HCT116 (cell line): ENCODE results near the gene DDI2. TPM values are rescaled to one million over a fixed set of nuclear protein-coding genes. Genes with fewer than 3 reads are reported as not detected.
A peak's percentile ranks its signal among the peaks of the same experiment; 100 is the strongest.

Experiments used
- ATAC-seq: fragments of 200-7000 bp; cut with Tn5 transposase; 2 replicates; pipeline ENCODE4 v1.9.1; 2020; ENCODE audit warnings: mild to moderate bottlenecking, moderate library complexity
- BruUV-seq: library from RNA; stranded (reverse); fragments of 400-500 nt; replicated peaks from 2 replicates; lab custom pipeline; 2021; lab: Mats Ljungman, UMichigan
- CTCF ChIA-PET: fragments of 300-600 bp; sonication (Branson Sonifier 250); formaldehyde crosslinking; loops from one replicate; lab custom pipeline; 2021; ENCODE audit warnings: antibody characterized with exemption; lab: Charles Lee
- POLR2A ChIA-PET: fragments of 300-600, 350-600 bp; sonication (Branson Sonifier 250); formaldehyde crosslinking; loops from one replicate; lab custom pipeline; 2021; ENCODE audit warnings: antibody characterized with exemption; lab: Charles Lee
- RAD21 ChIA-PET, 2 experiments: fragments of 300-600 bp; sonication (Branson Sonifier 250); formaldehyde crosslinking; loops; one replicate each; lab custom pipeline; 2023; ENCODE audit warnings: low total read pairs in 2 of 2; ENCODE audit not compliant: uncharacterized antibody in 2 of 2, unreplicated experiment in 2 of 2, low non-redundant PET in 1 of 2; lab: Charles Lee
- DNase-seq: peaks from one replicate; pipeline ENCODE4 v3.0.0-alpha.2; 2010; ENCODE audit warnings: low read depth, low spot score
- H2AFZ ChIP-seq: fragments of 200-600 bp; shearing (Covaris generic), sonication (generic); 2 replicates; pipeline ENCODE4 v1.6.1; 2017; ENCODE audit warnings: low read depth, mixed run types, mixed read lengths, antibody characterized with exemption, low read length; ENCODE audit not compliant: poor library complexity, severe bottlenecking
- H3K27ac ChIP-seq: 2 replicates; pipeline ENCODE4 v1.5.1; 2012; ENCODE audit warnings: low read depth, low read length
- H3K27me3 ChIP-seq: fragments of 200-600 bp; sonication (generic); 2 replicates; pipeline ENCODE4 v1.6.1; 2016; ENCODE audit warnings: mixed run types, low read length, mixed read lengths; ENCODE audit not compliant: insufficient read depth
- H3K36me3 ChIP-seq, 2 experiments: fragments of 200-500 bp in 1 of 2; fragments of 200-600 bp in 1 of 2; sonication (Bioruptor generic) in 1 of 2; sonication (generic) in 1 of 2; 2 replicates each; pipeline versions ENCODE4 v1.5.1 to v1.6.1; 2014 to 2016; ENCODE audit warnings: low read length in 2 of 2, inconsistent platforms in 1 of 2, mixed read lengths in 1 of 2, mixed run types in 1 of 2; ENCODE audit not compliant: insufficient read depth in 2 of 2, control insufficient read depth in 1 of 2
- H3K4me1 ChIP-seq, 2 experiments: fragments of 200-600 bp in 1 of 2; sonication (generic) in 1 of 2; 2 replicates each; pipeline versions ENCODE4 v1.5.1 to v1.6.1; 2012 to 2017; ENCODE audit warnings: low read length in 2 of 2, inconsistent platforms in 1 of 2, mild to moderate bottlenecking in 1 of 2, mixed read lengths in 1 of 2, mixed run types in 1 of 2, moderate library complexity in 1 of 2; ENCODE audit not compliant: insufficient read depth in 2 of 2, control insufficient read depth in 1 of 2
- H3K4me2 ChIP-seq: fragments of 200-600 bp; sonication (generic); 2 replicates; pipeline ENCODE4 v1.6.1; 2017; ENCODE audit warnings: mixed run types, low read length, mixed read lengths
- H3K4me3 ChIP-seq, 2 experiments: fragments of 200-600 bp in 1 of 2; sonication (generic) in 1 of 2; replicated peaks in 1 of 2; 2 replicates each; pipeline ENCODE4 v1.5.1; 2011 to 2016; ENCODE audit warnings: low read length in 2 of 2, control low read depth in 1 of 2, low read depth in 1 of 2, mild to moderate bottlenecking in 1 of 2, mixed read lengths in 1 of 2, mixed run types in 1 of 2
- H3K79me2 ChIP-seq: fragments of 200-600 bp; sonication (generic); 2 replicates; pipeline ENCODE4 v1.6.1; 2017; ENCODE audit warnings: mild to moderate bottlenecking, mixed run types, low read length, moderate library complexity, mixed read lengths; ENCODE audit not compliant: insufficient read depth
- H3K9ac ChIP-seq: fragments of 200-600 bp; sonication (generic); 2 replicates; pipeline ENCODE4 v1.6.1; 2016; ENCODE audit warnings: low read length, mixed read lengths
- H3K9me2 ChIP-seq: fragments of 200-600 bp; sonication (generic), shearing (Covaris generic); 2 replicates; pipeline ENCODE4 v1.6.1; 2017; ENCODE audit warnings: mixed run types, mild to moderate bottlenecking, moderate library complexity; ENCODE audit not compliant: insufficient read depth
- H3K9me3 ChIP-seq, 2 experiments: fragments of 200-500 bp in 1 of 2; fragments of 200-600 bp in 1 of 2; sonication (Bioruptor generic) in 1 of 2; sonication (generic) in 1 of 2; 2 replicates each; pipeline ENCODE4 v1.6.1; 2014 to 2017; ENCODE audit warnings: low read length in 2 of 2, mixed read lengths in 2 of 2, inconsistent platforms in 1 of 2, low read depth in 1 of 2, mild to moderate bottlenecking in 1 of 2, mixed run types in 1 of 2, moderate library complexity in 1 of 2; ENCODE audit not compliant: control insufficient read depth in 1 of 2, insufficient read depth in 1 of 2
- H4K20me1 ChIP-seq: fragments of 200-600 bp; sonication (generic), shearing (Covaris generic); 2 replicates; pipeline ENCODE4 v1.6.1; 2017; ENCODE audit warnings: mixed run types, mild to moderate bottlenecking, moderate library complexity; ENCODE audit not compliant: insufficient read depth
- CEBPB ChIP-seq: IDR thresholded peaks from 2 replicates; pipeline ENCODE4 v1.6.1; 2012; ENCODE audit warnings: low read depth
- EGR1 ChIP-seq: IDR thresholded peaks from 2 replicates; pipeline ENCODE4 v1.6.1; 2012; ENCODE audit warnings: low read depth
- ELF1 ChIP-seq: IDR thresholded peaks from 2 replicates; pipeline ENCODE4 v1.6.1; 2012; ENCODE audit warnings: low read depth, borderline replicate concordance
- EZH2 ChIP-seq: fragments of 200-600 bp; sonication (generic); IDR thresholded peaks from 2 replicates; pipeline ENCODE4 v1.6.1; 2017; ENCODE audit warnings: antibody characterized with exemption, mixed run types
- EZH2phosphoT487 ChIP-seq: fragments of 200-600 bp; IDR thresholded peaks from 2 replicates; pipeline ENCODE4 v1.6.1; 2018; ENCODE audit warnings: antibody characterized with exemption, borderline replicate concordance
- POLR2A ChIP-seq: IDR thresholded peaks from 2 replicates; pipeline ENCODE4 v1.7.0; 2011; ENCODE audit warnings: borderline replicate concordance; ENCODE audit not compliant: insufficient read depth, insufficient read length; ENCODE audit errors: extremely low read depth
- POLR2AphosphoS5 ChIP-seq: IDR thresholded peaks from 2 replicates; pipeline ENCODE4 v1.6.1; 2011; ENCODE audit warnings: mild to moderate bottlenecking, low read depth, low read length, moderate library complexity
- RAD21 ChIP-seq: IDR thresholded peaks from 2 replicates; pipeline ENCODE4 v1.6.1; 2012; ENCODE audit warnings: low read depth, mild to moderate bottlenecking
- SIN3A ChIP-seq: IDR thresholded peaks from 2 replicates; pipeline ENCODE4 v1.6.1; 2012; ENCODE audit warnings: low read depth
- SP1 ChIP-seq: IDR thresholded peaks from 2 replicates; pipeline ENCODE4 v1.6.1; 2012; ENCODE audit warnings: low read depth
- SRF ChIP-seq: IDR thresholded peaks from 2 replicates; pipeline ENCODE4 v1.6.1; 2012; ENCODE audit warnings: low read depth
- TCF7L2 ChIP-seq: IDR thresholded peaks from 2 replicates; pipeline ENCODE4 v1.7.0; 2011; ENCODE audit warnings: borderline replicate concordance, inconsistent platforms; ENCODE audit not compliant: insufficient read depth, insufficient read length; ENCODE audit errors: extremely low read depth
- YY1 ChIP-seq: IDR thresholded peaks from 2 replicates; pipeline ENCODE4 v1.6.1; 2011; ENCODE audit warnings: low read length, low read depth, moderate library complexity, mild to moderate bottlenecking; ENCODE audit not compliant: insufficient replicate concordance; ENCODE audit errors: extremely low read depth
- ZNF274 ChIP-seq: fragments of 200-500 bp; sonication (Bioruptor generic); IDR thresholded peaks from 2 replicates; pipeline ENCODE4 v1.6.1; 2014; ENCODE audit warnings: mild to moderate bottlenecking, low read depth, low read length, inconsistent platforms
- intact Hi-C: fragments of 100-400 bp; cut with micrococcal nuclease; formaldehyde crosslinking; loops from 2 replicates; pipeline ENCODE4 v1.10.0; 2022
- total RNA-seq: library from RNA; stranded (reverse); gene quantifications from one replicate; pipeline ENCODE4 v1.2.1, GENCODE V29; 2021; ENCODE audit not compliant: unreplicated experiment
- TF ChIP-seq, protein P1 (sequence below): IDR thresholded peaks from 2 replicates; pipeline ENCODE4 v1.6.1; 2012; ENCODE audit warnings: low read depth
- TF ChIP-seq, protein P2 (sequence below): IDR thresholded peaks from 2 replicates; pipeline ENCODE4 v1.6.1; 2012

Gene DDI2
- total RNA-seq, 1 experiment from 2014 or later = 26.3 TPM

DNA sequence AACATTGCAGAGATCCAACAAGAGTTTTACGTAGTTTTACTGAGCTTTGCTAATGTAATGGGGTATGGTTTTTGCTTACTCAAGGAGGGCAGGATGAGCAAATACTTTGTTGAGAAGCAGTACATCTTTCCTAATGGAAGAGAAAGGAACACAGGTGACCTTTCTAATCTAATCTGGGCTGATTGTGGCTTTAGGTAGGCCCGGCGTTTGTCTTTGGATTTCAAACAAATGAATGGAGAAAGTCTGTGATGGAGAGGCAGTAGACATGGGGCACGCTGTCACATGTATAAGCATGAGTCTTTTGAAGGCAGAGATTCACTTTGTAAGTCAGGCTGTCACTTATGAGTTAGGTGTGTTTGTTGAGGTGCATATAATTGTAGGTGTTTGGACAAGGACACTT, 68.6 kb downstream of the DDI2 start:
- Histone ChIP-seq H3K9me3 (no peaks in the 10 kb centered on the region), H3K4me3 (peak overlapping the region in 1 of 2 experiments; percentile 87; a peak in 1 of 4 replicates), H4K20me1 (no peaks in the 10 kb centered on the region), H3K79me2 (peaks cover 56% of the 10 kb centered on the region), H2AFZ (no peak overlapping the region), H3K9me2 (no peaks in the 10 kb centered on the region), H3K9ac (no peak overlapping the region), H3K36me3 (no peaks in the 10 kb centered on the region), H3K4me2 (peak overlapping the region; percentile 96), H3K27ac (no peak overlapping the region), H3K27me3 (no peaks in the 10 kb centered on the region), H3K4me1 (peaks cover 5 to 31% of the 10 kb centered on the region in 2 experiments; a peak in 3 of 4 replicates)
- DNase-seq (no peak), ATAC-seq (no peak)
- ChIA-PET CTCF (no interaction called here), RAD21 (no interaction called here), POLR2A (no interaction called here)
- TSS peak; percentile 86 for BruUV-seq
- TF ChIP-seq CEBPB = no peak
- intact Hi-C loops = no loop called here

DNA sequence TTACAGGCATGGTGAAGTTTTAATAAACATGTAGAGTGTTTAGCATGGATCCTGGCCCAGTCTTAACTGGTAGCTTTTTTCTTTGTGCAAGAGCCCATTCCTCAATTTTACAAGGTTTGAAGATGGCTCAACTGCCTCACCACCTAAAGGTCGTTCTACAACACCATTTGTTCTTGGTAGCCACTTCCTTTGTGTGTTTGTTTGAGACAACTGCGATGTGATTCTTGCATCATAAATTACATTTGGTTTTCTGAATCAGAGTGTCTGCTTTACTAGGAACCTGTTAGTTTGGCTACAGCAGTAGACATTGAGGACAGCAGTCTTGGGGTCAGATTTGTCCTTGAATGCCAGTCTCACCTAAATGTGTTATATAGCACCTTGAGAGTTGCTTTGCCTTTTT, 70.2 kb downstream of the DDI2 start:
- TSS peak; percentile 4 for BruUV-seq
- no peaks in the 10 kb centered on the region for H3K9me2 ChIP-seq
- ATAC-seq (no peak), DNase-seq (no peak)
- no peak overlapping the region for H3K4me3 ChIP-seq
- no peaks in the 10 kb centered on the region for H4K20me1 ChIP-seq
- H3K27me3 ChIP-seq = no peaks in the 10 kb centered on the region
- CTCF ChIA-PET = no interaction called here
- H3K27ac ChIP-seq = no peak overlapping the region
- POLR2A ChIA-PET = no interaction called here
- no peaks in the 10 kb centered on the region for H3K9me3 ChIP-seq
- H3K4me2 ChIP-seq = no peak overlapping the region
- intact Hi-C loops = no loop called here
- H3K79me2 ChIP-seq = peaks cover 72% of the 10 kb centered on the region
- H3K36me3 ChIP-seq = no peaks in the 10 kb centered on the region
- no peak overlapping the region for H3K9ac ChIP-seq
- RAD21 ChIA-PET = no interaction called here
- H3K4me1 ChIP-seq = peaks cover 5 to 22% of the 10 kb centered on the region in 2 experiments; a peak in 3 of 4 replicates
- no peak overlapping the region for H2AFZ ChIP-seq
- TF ChIP-seq, protein P1, sequence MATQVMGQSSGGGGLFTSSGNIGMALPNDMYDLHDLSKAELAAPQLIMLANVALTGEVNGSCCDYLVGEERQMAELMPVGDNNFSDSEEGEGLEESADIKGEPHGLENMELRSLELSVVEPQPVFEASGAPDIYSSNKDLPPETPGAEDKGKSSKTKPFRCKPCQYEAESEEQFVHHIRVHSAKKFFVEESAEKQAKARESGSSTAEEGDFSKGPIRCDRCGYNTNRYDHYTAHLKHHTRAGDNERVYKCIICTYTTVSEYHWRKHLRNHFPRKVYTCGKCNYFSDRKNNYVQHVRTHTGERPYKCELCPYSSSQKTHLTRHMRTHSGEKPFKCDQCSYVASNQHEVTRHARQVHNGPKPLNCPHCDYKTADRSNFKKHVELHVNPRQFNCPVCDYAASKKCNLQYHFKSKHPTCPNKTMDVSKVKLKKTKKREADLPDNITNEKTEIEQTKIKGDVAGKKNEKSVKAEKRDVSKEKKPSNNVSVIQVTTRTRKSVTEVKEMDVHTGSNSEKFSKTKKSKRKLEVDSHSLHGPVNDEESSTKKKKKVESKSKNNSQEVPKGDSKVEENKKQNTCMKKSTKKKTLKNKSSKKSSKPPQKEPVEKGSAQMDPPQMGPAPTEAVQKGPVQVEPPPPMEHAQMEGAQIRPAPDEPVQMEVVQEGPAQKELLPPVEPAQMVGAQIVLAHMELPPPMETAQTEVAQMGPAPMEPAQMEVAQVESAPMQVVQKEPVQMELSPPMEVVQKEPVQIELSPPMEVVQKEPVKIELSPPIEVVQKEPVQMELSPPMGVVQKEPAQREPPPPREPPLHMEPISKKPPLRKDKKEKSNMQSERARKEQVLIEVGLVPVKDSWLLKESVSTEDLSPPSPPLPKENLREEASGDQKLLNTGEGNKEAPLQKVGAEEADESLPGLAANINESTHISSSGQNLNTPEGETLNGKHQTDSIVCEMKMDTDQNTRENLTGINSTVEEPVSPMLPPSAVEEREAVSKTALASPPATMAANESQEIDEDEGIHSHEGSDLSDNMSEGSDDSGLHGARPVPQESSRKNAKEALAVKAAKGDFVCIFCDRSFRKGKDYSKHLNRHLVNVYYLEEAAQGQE = no peak
- TF ChIP-seq, protein P2, sequence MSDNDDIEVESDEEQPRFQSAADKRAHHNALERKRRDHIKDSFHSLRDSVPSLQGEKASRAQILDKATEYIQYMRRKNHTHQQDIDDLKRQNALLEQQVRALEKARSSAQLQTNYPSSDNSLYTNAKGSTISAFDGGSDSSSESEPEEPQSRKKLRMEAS = no peak
- TF ChIP-seq ELF1 = no peak
- TF ChIP-seq TCF7L2 = no peak
- no peak for TF ChIP-seq SP1
- no peak for TF ChIP-seq EGR1
- TF ChIP-seq RAD21 = no peak
- TF ChIP-seq POLR2A = no peak
- no peak for TF ChIP-seq CEBPB
- TF ChIP-seq YY1 = no peak
- TF ChIP-seq SIN3A = no peak
- no peak for TF ChIP-seq SRF
- no peak for TF ChIP-seq ZNF274
- TF ChIP-seq EZH2 = no peak
- no peak for TF ChIP-seq EZH2phosphoT487
- TF ChIP-seq POLR2AphosphoS5 = no peak
